ENCODE data around the gene IAPP.

IAPP gene

GRCh38 chr12:21336656-21337055, 36.0 kb upstream of the IAPP start:
- H3K4me3 ChIP-seq (ENCODE audit: low read depth, low read length), result no peak overlapping the region
- in situ Hi-C loops (cut with HindIII; ENCODE audit: low sequenced_read_pairs), result no loop called here
- DNase-seq (ENCODE audit: low read depth), result no peak
- TF ChIP-seq CTCF (IDR thresholded peaks at IDR 0.05; ENCODE audit: low read depth, low read length, missing control alignments), result no peak

- H3K4me3 ChIP-seq (ENCODE audit: low read depth, low read length), result no peak overlapping the region
- no peak for TF ChIP-seq CTCF (IDR thresholded peaks at IDR 0.05; ENCODE audit: low read depth, low read length, missing control alignments)
- no peak for DNase-seq (ENCODE audit: low read depth)
- in situ Hi-C loops (cut with HindIII; ENCODE audit: low sequenced_read_pairs), result no loop called here
These were observed 35.2 kb upstream of the IAPP start for GRCh38 chr12:21337453-21337852.

GRCh38 chr12:21337959-21338744, 34.5 kb upstream of the IAPP start:
- DNase-seq (ENCODE audit: low read depth), result no peak
- in situ Hi-C loops (cut with HindIII; ENCODE audit: low sequenced_read_pairs), result no loop called here
- no peak for TF ChIP-seq CTCF (IDR thresholded peaks at IDR 0.05; ENCODE audit: low read depth, low read length, missing control alignments)
- no peak overlapping the region for H3K4me3 ChIP-seq (ENCODE audit: low read depth, low read length)

- no peak for DNase-seq (ENCODE audit: low read depth)
- H3K4me3 ChIP-seq (ENCODE audit: low read depth, low read length), result no peak overlapping the region
- TF ChIP-seq CTCF (IDR thresholded peaks at IDR 0.05; ENCODE audit: low read depth, low read length, missing control alignments), result no peak
- in situ Hi-C loops (cut with HindIII; ENCODE audit: low sequenced_read_pairs), result no loop called here
These were observed 32.8 kb upstream of the IAPP start for GRCh38 chr12:21339921-21340320.

GRCh38 chr12:21340403-21340802, 32.3 kb upstream of the IAPP start:
- DNase-seq (ENCODE audit: low read depth), result no peak
- TF ChIP-seq CTCF (IDR thresholded peaks at IDR 0.05; ENCODE audit: low read depth, low read length, missing control alignments), result no peak
- H3K4me3 ChIP-seq (ENCODE audit: low read depth, low read length), result no peak overlapping the region
- in situ Hi-C loops (cut with HindIII; ENCODE audit: low sequenced_read_pairs), result no loop called here

- no peak for DNase-seq (ENCODE audit: low read depth)
- TF ChIP-seq CTCF (IDR thresholded peaks at IDR 0.05; ENCODE audit: low read depth, low read length, missing control alignments), result no peak
- in situ Hi-C loops (cut with HindIII; ENCODE audit: low sequenced_read_pairs), result no loop called here
- no peak overlapping the region for H3K4me3 ChIP-seq (ENCODE audit: low read depth, low read length)
These were observed 30.9 kb upstream of the IAPP start for GRCh38 chr12:21341769-21342168.

Data from astrocyte of the cerebellum (primary cell).